GM18502 (cell line): Measurements from ENCODE around the gene GNAZ.
A peak's percentile ranks its signal among the peaks of the same experiment; 100 is the strongest.

Source experiments
- ATAC-seq: cut with Tn5 transposase; IDR thresholded peaks from one replicate; pipeline ENCODE4 v1.9.1; 2021; ENCODE audit warnings: mild to moderate bottlenecking; ENCODE audit not compliant: unreplicated experiment, poor library complexity

Gene GNAZ

GRCh38 chr22:23063539-23064380, 6.6 kb upstream of the GNAZ start:
- no peak for ATAC-seq

- ATAC-seq, result no peak
Observed at GRCh38 chr22:23064381-23065068, 5.8 kb upstream of the GNAZ start.

- ATAC-seq, result no peak
Observed at GRCh38 chr22:23065069-23065451, 5.3 kb upstream of the GNAZ start.

GRCh38 chr22:23065495-23066122, 4.7 kb upstream of the GNAZ start:
- ATAC-seq, result no peak

GRCh38 chr22:23066200-23067022, 3.9 kb upstream of the GNAZ start:
- no peak for ATAC-seq

GRCh38 chr22:23067023-23067650, 3.2 kb upstream of the GNAZ start:
- ATAC-seq, result no peak

- ATAC-seq, result no peak
Observed at GRCh38 chr22:23067691-23068090, 2.6 kb upstream of the GNAZ start.

GRCh38 chr22:23068096-23068831, 2.1 kb upstream of the GNAZ start:
- no peak for ATAC-seq

GRCh38 chr22:23068832-23069385, 1.4 kb upstream of the GNAZ start:
- no peak for ATAC-seq

- ATAC-seq, result peak; percentile 81
Observed at GRCh38 chr22:23069502-23070357, 589 bp upstream of the GNAZ start.

GRCh38 chr22:23071230-23072076, 1.1 kb downstream of the GNAZ start:
- ATAC-seq, result no peak

- ATAC-seq, result no peak
Observed at GRCh38 chr22:23072077-23072910, 2.0 kb downstream of the GNAZ start.

GRCh38 chr22:23072911-23073491, 2.7 kb downstream of the GNAZ start:
- no peak for ATAC-seq

- no peak for ATAC-seq
Observed at GRCh38 chr22:23073526-23074229, 3.4 kb downstream of the GNAZ start.

GRCh38 chr22:23074451-23074850, 4.1 kb downstream of the GNAZ start:
- ATAC-seq, result no peak
